Measurements from ENCODE around the gene GPT2. TPM values are rescaled to one million over a fixed set of nuclear protein-coding genes. Genes with fewer than 3 reads are reported as not detected.

Gene GPT2
- polyA plus RNA-seq, 3 donors: 0.98 to 1.5 (median 1.4) TPM

- Histone ChIP-seq H3K9me3 (replicated peaks in 1 of 2; ENCODE audit: control insufficient read depth in 1 of 2, insufficient read depth in 1 of 2, low read length in 2 of 2) (no peaks in the 10 kb centered on the region), H4K20me1 (ENCODE audit: insufficient read depth, low read length) (no peaks in the 10 kb centered on the region), H3K4me1 (ENCODE audit: control insufficient read depth in 1 of 2, insufficient read depth in 2 of 2, low read length in 2 of 2) (peaks cover 17 to 19% of the 10 kb centered on the region in 2 donors), H3K36me3 (replicated peaks in 1 of 2; ENCODE audit: control insufficient read depth in 1 of 2, insufficient read depth in 2 of 2, low read length in 2 of 2) (no peaks in the 10 kb centered on the region), H3K9ac (ENCODE audit: insufficient read depth, low read length, poor library complexity, severe bottlenecking) (no peak overlapping the region), H2AFZ (ENCODE audit: insufficient read depth, low read depth, low read length, poor library complexity, severe bottlenecking) (no peak overlapping the region), H3K27ac (ENCODE audit: low read depth in 1 of 2, low read length in 2 of 2) (no peak overlapping the region), H3K27me3 (ENCODE audit: control insufficient read depth in 2 of 2, insufficient read depth in 2 of 2, low read length in 2 of 2) (no peaks in the 10 kb centered on the region), H3K79me2 (ENCODE audit: insufficient read depth, low read length) (no peaks in the 10 kb centered on the region), H3K4me2 (replicated peaks; ENCODE audit: extremely low read depth, low read length, poor library complexity, severe bottlenecking) (no peak overlapping the region), H3K4me3 (replicated peaks in 1 of 3; ENCODE audit: low read depth in 2 of 3, low read length in 3 of 3) (no peak overlapping the region)
- Mint-ChIP-seq H3K27ac (no peak overlapping the region), H3K4me3 (no peak overlapping the region), H3K36me3 (no peaks in the 10 kb centered on the region), H3K4me1 (peaks cover 24% of the 10 kb centered on the region), H3K27me3 (ENCODE audit: low read depth in 3 of 3) (peaks cover under 1 to 12% (median 1%) of the 10 kb centered on the region in 3 donors), H3K9me3 (peaks cover 0 to 4% (median 1%) of the 10 kb centered on the region in 7 donors)
- 100% methylated on average over 1 of the region's 3 CpGs for WGBS (ENCODE audit: insufficient coverage)
- intact Hi-C loops (cut with micrococcal nuclease): no loop called here
- DNase-seq: no peak
- no peak for TF ChIP-seq CTCF (IDR thresholded peaks at IDR 0.05)
Measured at GRCh38 chr16:46873201-46873600, 11.0 kb upstream of the GPT2 start.

- intact Hi-C loops (cut with micrococcal nuclease): no loop called here
- H3K9me3 ChIP-seq (replicated peaks in 1 of 2; ENCODE audit: control insufficient read depth in 1 of 2, insufficient read depth in 1 of 2, low read length in 2 of 2): no peaks in the 10 kb centered on the region
- H3K36me3 ChIP-seq (replicated peaks in 1 of 2; ENCODE audit: control insufficient read depth in 1 of 2, insufficient read depth in 2 of 2, low read length in 2 of 2): no peaks in the 10 kb centered on the region
- H3K79me2 ChIP-seq (ENCODE audit: insufficient read depth, low read length): no peaks in the 10 kb centered on the region
- peaks cover 29% of the 10 kb centered on the region for H3K4me1 Mint-ChIP-seq
- no peak overlapping the region for H3K4me3 ChIP-seq (replicated peaks in 1 of 3; ENCODE audit: low read depth in 2 of 3, low read length in 3 of 3)
- 100% methylated on average over 1 of the region's 8 CpGs for WGBS (ENCODE audit: insufficient coverage)
- no peak overlapping the region for H2AFZ ChIP-seq (ENCODE audit: insufficient read depth, low read depth, low read length, poor library complexity, severe bottlenecking)
- peaks cover 0 to 2% (median 0%) of the 10 kb centered on the region in 7 donors for H3K9me3 Mint-ChIP-seq
- TF ChIP-seq CTCF (IDR thresholded peaks at IDR 0.05): no peak
- peaks cover 22 to 25% of the 10 kb centered on the region in 2 donors for H3K4me1 ChIP-seq (ENCODE audit: control insufficient read depth in 1 of 2, insufficient read depth in 2 of 2, low read length in 2 of 2)
- no peak overlapping the region for H3K4me2 ChIP-seq (replicated peaks; ENCODE audit: extremely low read depth, low read length, poor library complexity, severe bottlenecking)
- H3K27me3 Mint-ChIP-seq (ENCODE audit: low read depth in 3 of 3): peaks cover 0 to 12% (median 1%) of the 10 kb centered on the region in 3 donors
- no peaks in the 10 kb centered on the region for H3K36me3 Mint-ChIP-seq
- H3K27me3 ChIP-seq (ENCODE audit: control insufficient read depth in 2 of 2, insufficient read depth in 2 of 2, low read length in 2 of 2): no peaks in the 10 kb centered on the region
- no peak overlapping the region for H3K27ac ChIP-seq (ENCODE audit: low read depth in 1 of 2, low read length in 2 of 2)
- no peak for DNase-seq
- no peak overlapping the region for H3K4me3 Mint-ChIP-seq
- H3K9ac ChIP-seq (ENCODE audit: insufficient read depth, low read length, poor library complexity, severe bottlenecking): no peak overlapping the region
- H3K27ac Mint-ChIP-seq: peak overlapping the region in 1 of 7 donors; percentile 15
- no peaks in the 10 kb centered on the region for H4K20me1 ChIP-seq (ENCODE audit: insufficient read depth, low read length)
Measured at GRCh38 chr16:46875243-46875642, 8.9 kb upstream of the GPT2 start.
